HEK293 (cell line): Measurements from ENCODE around the gene DIP2C.

ENCODE experiments used
- CTCF ChIP-seq: fragments of 450-650 bp; formaldehyde crosslinking; IDR thresholded peaks from 2 replicates; pipeline ENCODE4 v1.5.1; 2016; ENCODE audit warnings: missing biosample characterization, missing genetic modification characterization
- YY1 ChIP-seq: fragments of 450-650 bp; formaldehyde crosslinking; IDR thresholded peaks from 2 replicates; pipeline ENCODE4 v1.5.1; 2018; ENCODE audit warnings: missing biosample characterization, missing genetic modification characterization
- YY2 ChIP-seq: fragments of 450-650 bp; formaldehyde crosslinking; IDR thresholded peaks from 2 replicates; pipeline ENCODE4 v1.5.1; 2016; ENCODE audit warnings: missing biosample characterization, missing genetic modification characterization
- ZNF155 ChIP-seq: fragments of 450-650 bp; formaldehyde crosslinking; IDR thresholded peaks from 2 replicates; pipeline ENCODE4 v1.5.1; 2016; ENCODE audit warnings: missing biosample characterization, missing genetic modification characterization
- ZNF335 ChIP-seq: fragments of 450-650 bp; formaldehyde crosslinking; conservative IDR thresholded peaks from 2 replicates; pipeline ENCODE4 v1.5.1; 2016; ENCODE audit warnings: missing biosample characterization, missing genetic modification characterization
- ZNF792 ChIP-seq: fragments of 450-650 bp; formaldehyde crosslinking; IDR thresholded peaks from 2 replicates; pipeline ENCODE4 v1.5.1; 2016; ENCODE audit warnings: missing biosample characterization, missing genetic modification characterization
- TF ChIP-seq, protein P1 (sequence below): fragments of 450-650 bp; formaldehyde crosslinking; IDR thresholded peaks from 2 replicates; pipeline ENCODE4 v1.5.1; 2016; ENCODE audit warnings: missing biosample characterization, missing genetic modification characterization, low read depth

DNA sequence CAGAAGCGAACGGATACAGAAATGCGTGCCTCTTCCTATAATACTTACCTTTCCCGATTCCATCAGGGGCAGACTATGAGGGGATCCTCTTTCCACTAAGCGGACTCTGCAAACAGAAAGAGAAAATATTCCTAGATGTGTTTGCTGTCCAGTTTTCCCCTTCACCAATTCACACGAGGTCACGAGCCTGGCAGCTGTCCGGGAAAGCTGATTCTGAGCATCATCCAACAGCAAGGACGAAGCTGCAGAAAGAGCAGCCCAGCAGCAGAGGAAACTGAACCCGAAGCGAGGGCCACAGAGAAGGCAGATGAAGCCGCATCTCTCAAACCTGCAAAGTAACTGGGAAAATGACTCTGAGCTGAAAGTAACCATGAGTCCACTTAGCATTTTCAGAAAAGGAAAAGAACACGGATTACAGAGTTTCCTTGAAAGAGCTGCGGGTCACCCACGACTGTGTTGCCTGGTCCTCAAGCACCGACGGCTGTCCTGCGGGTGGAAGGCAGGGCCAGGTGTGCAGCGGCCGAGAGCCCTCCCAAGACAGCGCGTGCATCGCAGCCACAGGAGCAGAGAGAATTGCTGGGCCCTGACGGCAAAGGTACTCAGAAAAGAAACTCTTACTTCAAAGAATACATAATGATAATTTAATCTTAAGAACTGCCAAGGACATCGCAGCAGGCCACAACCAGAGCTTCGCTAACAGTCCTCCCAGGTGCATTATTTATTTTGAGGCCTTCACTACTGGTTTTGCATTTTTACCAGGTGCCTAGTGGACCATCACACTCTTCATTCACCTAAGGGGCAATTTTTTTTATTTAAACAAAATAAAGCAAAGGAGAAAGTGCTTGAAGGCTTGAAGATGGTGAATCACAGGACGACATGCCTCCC lies 400.9 kb downstream of the DIP2C start:
- TF ChIP-seq YY2 (no peak), YY1 (tag by site-specific recombination) (no peak), ZNF335 (tag by site-specific recombination) (no peak), ZNF155 (no peak), ZNF792 (no peak), CTCF (tag by site-specific recombination) (no peak)
- TF ChIP-seq, protein P1, sequence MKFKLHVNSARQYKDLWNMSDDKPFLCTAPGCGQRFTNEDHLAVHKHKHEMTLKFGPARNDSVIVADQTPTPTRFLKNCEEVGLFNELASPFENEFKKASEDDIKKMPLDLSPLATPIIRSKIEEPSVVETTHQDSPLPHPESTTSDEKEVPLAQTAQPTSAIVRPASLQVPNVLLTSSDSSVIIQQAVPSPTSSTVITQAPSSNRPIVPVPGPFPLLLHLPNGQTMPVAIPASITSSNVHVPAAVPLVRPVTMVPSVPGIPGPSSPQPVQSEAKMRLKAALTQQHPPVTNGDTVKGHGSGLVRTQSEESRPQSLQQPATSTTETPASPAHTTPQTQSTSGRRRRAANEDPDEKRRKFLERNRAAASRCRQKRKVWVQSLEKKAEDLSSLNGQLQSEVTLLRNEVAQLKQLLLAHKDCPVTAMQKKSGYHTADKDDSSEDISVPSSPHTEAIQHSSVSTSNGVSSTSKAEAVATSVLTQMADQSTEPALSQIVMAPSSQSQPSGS (tag by site-specific recombination) = no peak
